Testis (tissue), 2 donors: Measurements from ENCODE around the gene ANKRD30B.
"Not testable (repeated sequence)": the region's sequence is repeated elsewhere in the genome, so short reads cannot be mapped to it uniquely, and the experiment has no call there.

Experiments used
- CTCF ChIP-seq, 3 experiments: fragments of 450-650 bp in 2 of 3; fragments of 200-600 bp in 1 of 3; sonication (generic) in 1 of 3; IDR thresholded peaks; one replicate each; pipeline ENCODE4 v1.5.1; 2016 to 2019; ENCODE audit warnings: antibody characterized with exemption in 3 of 3, mild to moderate bottlenecking in 2 of 3, moderate library complexity in 1 of 3
- POLR2A ChIP-seq: fragments of 450-650 bp; IDR thresholded peaks from one replicate; pipeline ENCODE4 v1.6.1; 2017; ENCODE audit warnings: antibody characterized with exemption, mild to moderate bottlenecking, moderate library complexity

GRCh38 chr18:14855634-14856033 is 107.7 kb downstream of the ANKRD30B start:
- not testable (repeated sequence) for TF ChIP-seq CTCF (IDR thresholded peaks at IDR 0.05); POLR2A
